ENCODE measurements around the gene TMC4.

DNA sequence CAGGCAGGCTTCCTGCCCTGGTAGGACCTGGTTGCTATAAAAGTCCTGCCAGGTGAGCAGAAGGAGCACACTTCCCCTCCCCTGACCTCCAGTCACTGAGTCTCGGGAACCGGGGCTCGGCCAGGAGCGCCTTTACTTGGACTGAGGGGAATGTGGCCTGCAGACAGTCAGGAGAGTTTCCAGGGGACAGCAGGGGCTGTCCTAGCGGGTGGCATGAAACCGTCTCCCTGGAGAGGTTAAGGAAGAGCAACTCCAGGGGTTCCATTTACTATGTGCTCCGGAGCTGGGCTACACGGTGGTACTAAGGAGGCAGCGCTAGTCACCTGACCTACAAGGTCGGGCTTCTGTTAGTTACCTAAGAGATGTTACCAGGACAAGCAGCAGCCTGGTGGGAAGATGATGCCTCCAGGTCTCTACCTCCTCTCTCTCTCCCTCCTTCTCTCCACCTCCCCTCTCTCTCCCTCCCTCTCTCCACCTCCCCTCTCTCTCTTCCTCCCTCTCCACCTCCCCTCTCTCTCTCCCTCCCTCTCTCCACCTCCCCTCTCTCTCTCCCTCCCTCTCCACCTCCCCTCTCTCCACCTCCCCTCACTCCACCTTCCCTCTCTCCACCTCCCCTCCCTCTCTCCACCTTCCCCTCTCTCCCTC, 39.5 kb downstream of the TMC4 start:
- no peak for TF ChIP-seq CTCF (IDR thresholded peaks at IDR 0.05)
- no peak for TF ChIP-seq POLR2A (IDR thresholded peaks at IDR 0.05)

Data from adrenal gland (tissue), 5 donors.